Mammary epithelial cell (primary cell): ENCODE measurements around the gene ATXN1.

Experiments used
- CTCF ChIP-seq, 2 donors: IDR thresholded peaks in 1 of 2; conservative IDR thresholded peaks in 1 of 2; 2 replicates each; pipeline ENCODE4 v1.5.1; 2011 to 2012; ENCODE audit warnings: inconsistent platforms in 2 of 2, low read length in 2 of 2, mild to moderate bottlenecking in 2 of 2, control low read depth in 1 of 2, low read depth in 1 of 2; ENCODE audit not compliant: insufficient read depth in 1 of 2; ENCODE audit errors: extremely low read depth in 1 of 2
- EZH2 ChIP-seq: IDR thresholded peaks from 2 replicates; pipeline ENCODE4 v1.6.1; 2012; ENCODE audit warnings: low read length, inconsistent platforms, borderline replicate concordance

GRCh38 chr6:16583144-16583762, 178.0 kb downstream of the ATXN1 start:
- no peak for TF ChIP-seq CTCF (conservative IDR thresholded peaks at IDR 0.05 in 1 of 2, IDR thresholded peaks at IDR 0.05 in 1 of 2; ENCODE audit: extremely low read depth in 1 of 2, insufficient read depth in 1 of 2, low read depth in 1 of 2, low read length in 2 of 2)
- no peak for TF ChIP-seq EZH2
